ENCODE results near the gene NOL11. TPM values are rescaled to one million over a fixed set of nuclear protein-coding genes. Genes with fewer than 3 reads are reported as not detected.

NOL11 gene
- total and polyA plus RNA-seq, 2 of the 8 experiments (the other 6 are each of a cell fraction or from before 2014, with no cell fraction given) = 58.0 to 97.2 TPM

- TF ChIP-seq CHD7 (IDR thresholded peaks at IDR 0.05; ENCODE audit: insufficient replicate concordance, low read length) (no peak), CTBP2 (IDR thresholded peaks at IDR 0.05; ENCODE audit: borderline replicate concordance, insufficient read depth, insufficient read length, low read length) (no peak), KDM5A (IDR thresholded peaks at IDR 0.05; ENCODE audit: low read length) (no peak), ATF2 (IDR thresholded peaks at IDR 0.05; ENCODE audit: low read length) (no peak), ZNF274 (IDR thresholded peaks at IDR 0.05; ENCODE audit: borderline replicate concordance, extremely low read depth, low read length) (no peak), TBP (IDR thresholded peaks at IDR 0.05; ENCODE audit: low read depth, low read length) (no peak), EP300 (IDR thresholded peaks at IDR 0.05; ENCODE audit: borderline replicate concordance in 1 of 2, low read depth in 2 of 2, low read length in 2 of 2) (no peak), RAD21 (IDR thresholded peaks at IDR 0.05 in 1 of 2, conservative IDR thresholded peaks at IDR 0.05 in 1 of 2; ENCODE audit: low read depth in 2 of 2, low read length in 2 of 2) (no peak), POLR2AphosphoS5 (IDR thresholded peaks at IDR 0.05; ENCODE audit: low read depth, low read length) (no peak)
Observed at GRCh38 chr17:67675481-67675880, 42.3 kb upstream of the NOL11 start (continued).
